K562 (cell line): ENCODE measurements around the gene MGAT4D. TPM values are rescaled to one million over a fixed set of nuclear protein-coding genes. Genes with fewer than 3 reads are reported as not detected.

Source experiments
- CEBPB ChIP-seq: fragments of 450-650 bp; IDR thresholded peaks from 2 replicates; pipeline ENCODE4 v1.6.1; 2016; ENCODE audit warnings: missing genetic modification characterization, missing compliant biosample characterization
- GABPB1 ChIP-seq: sonication (generic); formaldehyde crosslinking; IDR thresholded peaks from 2 replicates; pipeline ENCODE4 v1.8.0; 2022; ENCODE audit warnings: mild to moderate bottlenecking, missing genetic modification reagents
- GATA2 ChIP-seq: sonication (generic); formaldehyde crosslinking; IDR thresholded peaks from 2 replicates; pipeline ENCODE4 v1.4.0; 2020; ENCODE audit warnings: mild to moderate bottlenecking, missing genetic modification reagents
- GTF2F1 ChIP-seq: IDR thresholded peaks from 2 replicates; pipeline ENCODE4 v1.6.1; 2011; ENCODE audit warnings: low read depth, low read length, improper control_type of control experiment
- HCFC1 ChIP-seq: IDR thresholded peaks from 2 replicates; pipeline ENCODE4 v1.6.1; 2012; ENCODE audit warnings: low read depth, low read length, improper control_type of control experiment
- LARP7 ChIP-seq: fragments of 450-650 bp; IDR thresholded peaks from 2 replicates; pipeline ENCODE4 v1.6.1; 2016
- MCM5 ChIP-seq: fragments of 450-650 bp; IDR thresholded peaks from 2 replicates; pipeline ENCODE4 v1.6.1; 2016; ENCODE audit warnings: low read depth
- MECOM ChIP-seq: fragments of 250-450 bp; sonication (Bioruptor Pico); IDR thresholded peaks from 2 replicates; pipeline ENCODE4 v1.8.0; 2022; ENCODE audit warnings: inconsistent platforms
- NR0B1 ChIP-seq: fragments of 450-650 bp; IDR thresholded peaks from one replicate; pipeline ENCODE4 v1.6.1; 2018; ENCODE audit warnings: mild to moderate bottlenecking, moderate library complexity; ENCODE audit not compliant: partially characterized antibody
- PYGO2 ChIP-seq: fragments of 450-650 bp; IDR thresholded peaks from 2 replicates; pipeline ENCODE4 v1.6.1; 2016; ENCODE audit warnings: mild to moderate bottlenecking, missing genetic modification characterization, moderate library complexity, missing compliant biosample characterization
- RFX1 ChIP-seq: fragments of 450-650 bp; IDR thresholded peaks from 2 replicates; pipeline ENCODE4 v1.6.1; 2016; ENCODE audit warnings: mild to moderate bottlenecking, moderate library complexity
- SREBF1 ChIP-seq: fragments of 150-350 bp; IDR thresholded peaks from 2 replicates; pipeline ENCODE4 v1.6.1; 2014; ENCODE audit warnings: antibody characterized with exemption, low read depth, low read length, borderline replicate concordance
- STAT5B ChIP-seq: fragments of 250-450 bp; sonication (Bioruptor Pico); IDR thresholded peaks from 2 replicates; pipeline ENCODE4 v1.8.0; 2021; ENCODE audit warnings: mild to moderate bottlenecking, inconsistent platforms
- TAF15 ChIP-seq: fragments of 200-400 bp; formaldehyde crosslinking; IDR thresholded peaks from 2 replicates; pipeline ENCODE4 v1.6.1; 2017; ENCODE audit warnings: mild to moderate bottlenecking, low read depth, low read length, moderate library complexity
- TCF15 ChIP-seq: fragments of 250-450 bp; sonication (Bioruptor Pico); IDR thresholded peaks from 2 replicates; pipeline ENCODE4 v1.8.0; 2022; ENCODE audit warnings: moderate library complexity, mild to moderate bottlenecking, inconsistent platforms
- TCF3 ChIP-seq: sonication (generic); formaldehyde crosslinking; IDR thresholded peaks from 2 replicates; pipeline ENCODE4 v1.4.0; 2020; ENCODE audit warnings: mild to moderate bottlenecking, missing genetic modification reagents
- TSHZ1 ChIP-seq: fragments of 250-450 bp; sonication (Bioruptor Pico); IDR thresholded peaks from 2 replicates; pipeline ENCODE4 v1.4.0; 2020; ENCODE audit warnings: mild to moderate bottlenecking, moderate library complexity
- ZBED1 ChIP-seq: IDR thresholded peaks from 2 replicates; pipeline ENCODE4 v1.6.1; 2014
- ZBTB5 ChIP-seq: fragments of 450-650 bp; IDR thresholded peaks from 2 replicates; pipeline ENCODE4 v1.6.1; 2017; ENCODE audit warnings: antibody characterized with exemption
- ZC3H4 ChIP-seq: sonication (generic); formaldehyde crosslinking; IDR thresholded peaks from 2 replicates; pipeline ENCODE4 v1.9.0; 2021; ENCODE audit warnings: missing genetic modification reagents, borderline replicate concordance
- ZNF280A ChIP-seq: fragments of 450-650 bp; IDR thresholded peaks from 2 replicates; pipeline ENCODE4 v1.6.1; 2018; ENCODE audit warnings: mild to moderate bottlenecking, low read depth; ENCODE audit not compliant: partially characterized antibody
- ZNF644 ChIP-seq: fragments of 200-800 bp; sonication (Bioruptor generic); IDR thresholded peaks from 2 replicates; pipeline ENCODE4 v1.6.1; 2016; ENCODE audit warnings: low read depth, missing genetic modification characterization, missing compliant biosample characterization
- polyA plus RNA-seq, 8 experiments: library from polyadenylated mRNA; depleted of rRNA in 4 of 8; stranded (reverse) in 5 of 8; unstranded in 3 of 8; fragments of >200 nt; fragmentation: Nextera tagmentation in 2 of 8; fragmentation: Illumina TruSeq in 1 of 8; extraction: Ambion mirVana in 2 of 8; extraction: Trizol in 1 of 8; gene quantifications; 2 replicates each; pipeline versions ENCODE4 v1.2.1 to v1.2.3, GENCODE V29; 2011 to 2014; ENCODE audit warnings: inconsistent platforms in 1 of 8, missing spikeins in 1 of 8
- total RNA-seq, 7 experiments: library from RNA; depleted of rRNA in 6 of 7; stranded (reverse); fragments of >200 nt in 6 of 7; fragmentation: Illumina TruSeq in 2 of 7; extraction: Trizol in 2 of 7; gene quantifications; 2 replicates each; pipeline versions ENCODE4 v1.2.1 to v1.2.3, GENCODE V29; 2011 to 2021; ENCODE audit warnings: low replicate concordance in 1 of 7

Gene MGAT4D
- total and polyA plus RNA-seq, 9 of the 15 experiments (the other 6 are each of a cell fraction or from before 2014, with no cell fraction given): not detected

- no peak for TF ChIP-seq TSHZ1 (CRISPR knock-in tag)
- TF ChIP-seq SREBF1: no peak
- no peak for TF ChIP-seq HCFC1
- TF ChIP-seq ZBTB5: no peak
- TF ChIP-seq ZNF280A: no peak
- no peak for TF ChIP-seq STAT5B (CRISPR knock-in tag)
- TF ChIP-seq NR0B1: no peak
- TF ChIP-seq GATA2 (CRISPR knock-in tag): peak; percentile 62; the same call in 1 of the 2 replicates
- no peak for TF ChIP-seq ZC3H4 (CRISPR knock-in tag)
- no peak for TF ChIP-seq TCF15
- TF ChIP-seq TAF15: no peak
- no peak for TF ChIP-seq MECOM (CRISPR knock-in tag)
- TF ChIP-seq MCM5: no peak
- peak; percentile 87 for TF ChIP-seq TCF3 (CRISPR knock-in tag)
- no peak for TF ChIP-seq ZBED1
- TF ChIP-seq CEBPB (tag): no peak
- TF ChIP-seq RFX1: 0 out of 2 replicates have a peak, but pooled peaks have one; percentile 6
- TF ChIP-seq ZNF644 (tag): no peak
- no peak for TF ChIP-seq PYGO2 (tag)
- TF ChIP-seq GTF2F1: no peak
- TF ChIP-seq LARP7: no peak
- TF ChIP-seq GABPB1 (CRISPR knock-in tag): no peak
Observed at GRCh38 chr4:140529434-140529833, 31.3 kb upstream of the MGAT4D start (continued).
